Liver (tissue), 3 donors: ENCODE results near the gene RPH3AL.

ENCODE experiments used
- ATF3 ChIP-seq: IDR thresholded peaks from 2 replicates; pipeline ENCODE4 v1.6.1; 2016; ENCODE audit warnings: antibody characterized with exemption
- CTCF ChIP-seq: fragments of 150-350 bp; IDR thresholded peaks from 2 replicates; pipeline ENCODE4 v1.5.1; 2017; ENCODE audit warnings: improper control_type of control experiment, low read depth, low read length; ENCODE audit not compliant: missing input control
- JUND ChIP-seq, 2 donors: IDR thresholded peaks; 2 replicates each; pipeline ENCODE4 v1.6.1; 2016; ENCODE audit warnings: antibody characterized with exemption in 2 of 2
- NR2F2 ChIP-seq: IDR thresholded peaks from 2 replicates; pipeline ENCODE4 v1.6.1; 2016; ENCODE audit warnings: antibody characterized with exemption
- RAD21 ChIP-seq, 2 donors: IDR thresholded peaks; 2 replicates each; pipeline ENCODE4 v1.6.1; 2016; ENCODE audit warnings: antibody characterized with exemption in 2 of 2, mild to moderate bottlenecking in 2 of 2
- SP1 ChIP-seq: IDR thresholded peaks from 2 replicates; pipeline ENCODE4 v1.6.1; 2018; ENCODE audit warnings: antibody characterized with exemption, mild to moderate bottlenecking
- TAF1 ChIP-seq: conservative IDR thresholded peaks from 2 replicates; pipeline ENCODE4 v1.6.1; 2016; ENCODE audit warnings: antibody characterized with exemption, mild to moderate bottlenecking
- TF ChIP-seq, protein P1 (sequence below): IDR thresholded peaks from 2 replicates; pipeline ENCODE4 v1.6.1; 2016; ENCODE audit warnings: antibody characterized with exemption
- donor health status: healthy.
- donor health status: healthy.

GRCh38 chr17:227946-228615 is 124.5 kb downstream of the RPH3AL start:
- TF ChIP-seq CTCF (no peak), JUND (IDR thresholded peaks at IDR 0.05) (no peak), NR2F2 (no peak), TAF1 (no peak), RAD21 (IDR thresholded peaks at IDR 0.05) (no peak), SP1 (no peak), ATF3 (no peak)
- TF ChIP-seq, protein P1, sequence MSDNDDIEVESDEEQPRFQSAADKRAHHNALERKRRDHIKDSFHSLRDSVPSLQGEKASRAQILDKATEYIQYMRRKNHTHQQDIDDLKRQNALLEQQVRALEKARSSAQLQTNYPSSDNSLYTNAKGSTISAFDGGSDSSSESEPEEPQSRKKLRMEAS, result no peak
